Metanephros (tissue), 1 donor: ENCODE measurements around the gene TRIM8. TPM values are rescaled to one million over a fixed set of nuclear protein-coding genes. Genes with fewer than 3 reads are reported as not detected.

Experiments used
- total RNA-seq: library from RNA; depleted of rRNA; stranded (reverse); fragments of >200 nt; gene quantifications from one replicate; pipeline ENCODE4 v1.2.3, GENCODE V29; 2014

TRIM8 gene
- total RNA-seq = 98.5 TPM

DNA sequence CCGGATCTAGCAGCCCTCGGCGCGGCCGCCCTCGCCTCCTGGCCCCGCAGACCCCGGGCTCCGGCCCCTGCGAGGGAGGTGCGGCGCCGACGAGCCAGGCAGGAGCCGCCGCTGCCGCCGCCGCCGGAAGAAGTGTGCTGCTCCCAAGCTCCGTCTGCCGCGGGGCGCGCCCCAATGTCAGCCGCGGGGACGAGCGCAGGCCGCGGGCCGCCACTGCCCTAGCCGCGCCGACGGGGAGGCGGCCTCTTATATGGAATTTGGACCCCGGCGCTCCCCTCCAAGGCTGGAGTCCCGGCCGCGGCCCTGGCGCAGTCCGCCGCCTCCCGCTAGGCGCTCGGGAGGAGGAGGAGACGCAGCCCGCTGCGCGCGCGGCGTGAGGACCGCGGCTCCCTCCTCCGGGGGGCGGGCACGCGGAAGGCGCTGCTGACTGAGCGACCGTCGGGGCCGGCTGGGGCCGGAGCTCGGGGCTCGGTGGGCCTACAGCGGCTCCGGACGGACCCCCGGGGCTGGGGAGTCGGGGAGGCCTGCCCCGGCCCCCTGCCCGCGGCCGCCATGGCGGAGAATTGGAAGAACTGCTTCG lies at the start of gene TRIM8:
TSS of gene TRIM8 (plus strand) at position 414 of the 580 bp plus-strand sequence. CDS start at position 553, 139 bp downstream.

Other genes starting within 250 kb of the TRIM8 start
- 31.9 TPM for gene NFKB2, start 248.8 kb upstream of the TRIM8 start, total RNA-seq
- 11.7 TPM for gene PSD, start 225.7 kb upstream of the TRIM8 start, total RNA-seq
- gene FBXL15, start 223.6 kb upstream of the TRIM8 start, total RNA-seq = 14.8 TPM
- 45.4 TPM for gene CUEDC2, start 211.9 kb upstream of the TRIM8 start, total RNA-seq
- gene C10orf95, start 192.9 kb upstream of the TRIM8 start, total RNA-seq = 0.35 TPM
- gene ACTR1A, start 141.8 kb upstream of the TRIM8 start, total RNA-seq = 87.7 TPM
- gene SUFU, start 140.5 kb upstream of the TRIM8 start, total RNA-seq = 15.8 TPM
- 9.5 TPM for gene ARL3, start 69.9 kb downstream of the TRIM8 start, total RNA-seq
- gene SFXN2, start 70.2 kb downstream of the TRIM8 start, total RNA-seq = 44.4 TPM
- 56.6 TPM for gene WBP1L, start 99.5 kb downstream of the TRIM8 start, total RNA-seq
- 2.7 TPM for gene CYP17A1, start 192.9 kb downstream of the TRIM8 start, total RNA-seq
- 32.9 TPM for gene BORCS7, start 209.8 kb downstream of the TRIM8 start, total RNA-seq
- 8.0 TPM for gene AS3MT, start 225.0 kb downstream of the TRIM8 start, total RNA-seq